HG02943 (cell line): Measurements from ENCODE around the gene A3GALT2.
"Not testable (repeated sequence)": the region's sequence is repeated elsewhere in the genome, so short reads cannot be mapped to it uniquely, and the experiment has no call there.

Experiments used
- ATAC-seq: cut with Tn5 transposase; IDR thresholded peaks from one replicate; pipeline ENCODE4 v1.9.1; 2021; ENCODE audit warnings: mild to moderate bottlenecking, low read depth, moderate library complexity; ENCODE audit not compliant: unreplicated experiment

Gene A3GALT2

GRCh38 chr1:33317946-33318345 lies 3.0 kb downstream of the A3GALT2 start:
- no peak for ATAC-seq

GRCh38 chr1:33317354-33317753 lies 3.5 kb downstream of the A3GALT2 start:
- no peak for ATAC-seq

- no peak for ATAC-seq
Measured at GRCh38 chr1:33316601-33317000, 4.3 kb downstream of the A3GALT2 start.

GRCh38 chr1:33314416-33314815 lies 6.5 kb downstream of the A3GALT2 start:
- ATAC-seq, result no peak

- ATAC-seq, result no peak
Measured at GRCh38 chr1:33312413-33312749, 8.5 kb downstream of the A3GALT2 start.

GRCh38 chr1:33311706-33312412 lies 9.0 kb downstream of the A3GALT2 start:
- ATAC-seq, result no peak

GRCh38 chr1:33310702-33311101 lies 10.2 kb downstream of the A3GALT2 start:
- no peak for ATAC-seq

GRCh38 chr1:33309351-33309750 lies 11.5 kb downstream of the A3GALT2 start:
- not testable (repeated sequence) for ATAC-seq

- no peak for ATAC-seq
Measured at GRCh38 chr1:33307494-33307864, 13.4 kb downstream of the A3GALT2 start.

- ATAC-seq, result no peak
Measured at GRCh38 chr1:33306653-33307493, 14.0 kb downstream of the A3GALT2 start.

- ATAC-seq, result no peak
Measured at GRCh38 chr1:33305816-33306652, 14.9 kb downstream of the A3GALT2 start.

- ATAC-seq, result no peak
Measured at GRCh38 chr1:33305016-33305415, 15.9 kb downstream of the A3GALT2 start.

GRCh38 chr1:33302325-33302724 lies 18.6 kb downstream of the A3GALT2 start:
- ATAC-seq, result no peak

- ATAC-seq, result no peak
Measured at GRCh38 chr1:33301273-33301984, 19.5 kb downstream of the A3GALT2 start.

GRCh38 chr1:33300673-33301072 lies 20.2 kb downstream of the A3GALT2 start:
- no peak for ATAC-seq

GRCh38 chr1:33299461-33300155 lies 21.3 kb downstream of the A3GALT2 start:
- no peak for ATAC-seq

GRCh38 chr1:33298623-33299277 lies 22.1 kb downstream of the A3GALT2 start:
- ATAC-seq, result no peak

GRCh38 chr1:33297911-33298622 lies 22.8 kb downstream of the A3GALT2 start:
- ATAC-seq, result no peak

- no peak for ATAC-seq
Measured at GRCh38 chr1:33296824-33297223, 24.1 kb downstream of the A3GALT2 start.
